GM18507 (cell line): ENCODE results near the gene EEIG1.

Source experiments
- DNase-seq: peaks from one replicate; pipeline ENCODE4 v3.0.0; 2011; ENCODE audit warnings: low read depth; ENCODE audit not compliant: insufficient read length; ENCODE audit errors: extremely low spot score
- FAIRE-seq: peaks from 2 replicates; lab custom pipeline; 2011; peaks lifted over from hg19 to GRCh38; lab: Jason Lieb, UNC

The EEIG1 gene

DNA sequence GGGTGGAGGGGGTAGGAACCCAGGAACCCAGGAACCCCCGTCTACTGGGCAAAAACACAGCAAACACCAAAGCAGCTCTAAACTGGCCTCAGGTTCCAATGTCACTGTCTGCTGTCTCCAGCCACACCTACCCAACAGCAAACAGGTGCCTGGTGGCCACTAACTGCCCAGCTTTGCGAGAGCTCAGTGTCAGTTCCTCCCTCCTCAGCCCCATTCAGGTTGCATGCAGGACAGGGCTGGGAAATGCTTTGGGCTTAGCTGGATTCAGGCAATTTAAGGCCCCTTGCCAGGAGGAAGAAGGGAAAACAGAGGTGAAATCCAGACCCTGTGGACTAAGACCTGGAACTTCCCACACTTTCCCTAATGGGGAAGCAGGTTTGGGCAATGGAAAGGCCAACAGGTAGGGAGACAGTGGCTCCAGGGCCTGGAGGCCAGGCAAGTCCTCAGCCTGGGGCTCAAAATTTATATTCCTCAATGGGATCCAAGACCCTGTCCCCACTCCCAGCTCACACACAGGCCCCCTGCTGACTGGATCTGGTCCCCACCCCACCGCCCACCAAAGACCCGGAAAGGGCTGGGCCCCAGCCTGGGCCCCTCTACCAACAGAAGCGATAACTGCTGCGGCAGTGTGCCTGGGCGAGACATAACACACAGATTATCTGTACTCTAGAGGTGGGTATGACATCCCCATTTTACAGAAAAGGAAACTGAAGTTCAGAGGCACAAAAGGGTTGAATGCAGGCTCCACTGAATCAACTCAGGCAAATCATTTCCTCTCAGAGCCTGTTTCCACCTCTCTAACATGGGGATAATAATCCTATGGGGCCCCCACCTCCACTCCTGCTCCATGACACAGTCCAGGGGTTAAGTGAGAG is 3.5 kb downstream of the EEIG1 start:
- DNase-seq (no peak), FAIRE-seq (peak; percentile 56)

- FAIRE-seq = no peak
- DNase-seq = no peak
Measured at GRCh38 chr9:127976498-127976897, 4.3 kb downstream of the EEIG1 start.

DNA sequence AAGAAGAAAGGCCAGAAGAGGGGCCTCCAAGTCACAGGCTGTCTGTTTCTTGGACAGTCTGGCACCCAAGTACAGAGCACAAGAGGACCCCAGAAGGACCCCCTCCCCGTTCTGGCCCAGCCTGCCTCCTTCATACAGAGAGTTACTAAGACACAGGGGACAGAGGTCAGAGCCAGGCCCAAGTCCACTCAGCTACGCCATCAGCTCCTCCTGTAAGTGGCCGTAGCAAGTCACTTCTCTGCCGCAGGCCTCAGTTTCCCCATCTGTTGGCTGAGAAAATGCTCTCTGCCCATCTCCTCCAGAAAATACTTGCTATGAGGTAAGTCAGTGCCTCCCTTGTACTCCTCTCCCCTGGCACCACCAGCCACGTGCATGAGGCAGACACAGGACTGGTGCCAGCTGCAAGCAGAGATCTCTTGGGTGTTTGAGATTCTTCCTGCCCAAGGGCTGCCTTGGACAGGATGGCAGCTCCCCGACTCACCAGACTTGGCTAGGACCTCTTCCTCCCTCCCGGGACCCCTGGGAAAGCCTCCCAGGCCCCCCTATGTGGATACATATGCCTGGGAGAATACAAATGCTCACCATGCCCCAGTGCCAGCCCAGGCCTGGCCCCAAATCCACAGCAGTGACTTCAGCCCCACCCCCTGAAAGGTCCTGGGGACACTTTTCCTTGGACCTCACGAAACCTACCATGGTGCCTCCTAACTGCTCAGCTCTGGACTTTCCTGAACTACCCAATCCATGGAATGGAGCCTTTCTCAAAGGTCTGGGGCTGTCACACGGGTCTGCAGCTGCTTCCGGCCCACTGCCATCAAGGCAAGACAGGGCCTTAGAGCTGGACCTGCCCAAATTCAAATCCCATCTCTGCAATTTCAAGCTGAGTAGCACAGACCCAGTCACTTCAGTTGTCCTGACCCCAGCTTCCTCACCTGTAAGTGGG is 5.1 kb downstream of the EEIG1 start:
- no peak for DNase-seq
- no peak for FAIRE-seq

DNA sequence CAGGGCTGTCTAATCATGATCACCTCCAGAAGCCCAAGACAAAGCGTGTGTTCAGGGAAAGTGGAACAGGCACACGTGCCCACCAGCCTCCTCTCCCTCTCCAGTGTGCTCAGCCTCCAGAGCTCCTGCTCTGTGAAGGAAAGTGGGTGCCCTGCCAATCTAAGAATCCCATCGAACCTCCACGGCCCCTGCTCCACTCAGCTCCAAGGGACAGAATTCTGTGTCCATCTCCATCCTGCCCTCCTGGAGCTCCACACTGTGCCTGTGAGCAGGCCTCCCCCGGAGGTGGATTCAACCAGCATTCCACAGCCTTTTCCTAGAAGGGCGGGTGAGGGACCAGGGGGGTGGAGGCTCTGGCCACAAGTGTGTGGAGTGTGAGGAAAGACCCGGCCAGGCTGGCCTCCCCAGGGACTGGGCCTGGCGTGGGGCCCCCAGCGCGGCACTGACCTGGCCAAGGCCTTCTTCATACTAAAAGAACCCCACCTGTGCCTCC is 6.0 kb downstream of the EEIG1 start:
- FAIRE-seq = no peak
- DNase-seq = no peak

- FAIRE-seq (no peak), DNase-seq (no peak)
Measured at GRCh38 chr9:127974001-127974768, 6.6 kb downstream of the EEIG1 start.

DNA sequence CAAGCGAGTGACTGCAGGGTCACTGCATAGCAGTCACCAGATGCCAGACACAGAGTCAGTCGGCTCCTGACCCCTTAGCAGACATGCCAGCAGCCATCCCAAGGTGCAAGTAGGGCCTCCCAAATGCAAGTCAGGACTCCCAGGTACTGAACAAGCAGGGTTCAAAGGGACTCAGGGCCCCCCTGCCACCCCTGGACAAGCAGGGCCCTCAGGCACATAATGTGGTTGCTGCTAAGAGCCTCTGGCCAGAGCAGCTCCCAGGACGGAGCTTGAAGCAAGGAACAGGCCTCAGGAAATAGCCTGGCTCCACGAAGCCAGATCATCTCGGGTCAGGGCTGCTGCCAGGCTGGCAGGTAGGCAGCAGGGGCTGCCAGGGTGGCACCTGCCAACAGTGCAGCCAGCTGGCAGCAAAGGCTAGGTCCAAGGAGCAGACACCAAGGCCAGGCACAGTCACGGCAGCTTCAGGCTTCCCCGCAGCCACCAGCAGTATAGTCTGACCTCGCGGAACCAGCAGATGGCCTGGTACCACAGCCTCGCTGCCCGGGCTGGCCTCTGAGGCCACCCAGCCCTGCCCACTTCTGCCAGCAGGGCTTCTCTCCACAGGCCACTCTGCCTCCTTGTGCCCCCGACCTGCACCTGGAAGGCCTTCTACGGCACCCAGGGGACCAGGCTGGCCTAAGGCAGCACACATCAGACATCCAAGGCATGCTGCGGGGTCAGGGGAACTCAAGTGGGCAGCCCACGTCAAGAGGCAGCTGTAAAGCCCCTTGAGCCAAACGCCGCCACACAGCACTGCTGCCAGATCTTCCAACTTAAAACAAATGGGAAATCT is 7.4 kb downstream of the EEIG1 start:
- DNase-seq = no peak
- no peak for FAIRE-seq

DNA sequence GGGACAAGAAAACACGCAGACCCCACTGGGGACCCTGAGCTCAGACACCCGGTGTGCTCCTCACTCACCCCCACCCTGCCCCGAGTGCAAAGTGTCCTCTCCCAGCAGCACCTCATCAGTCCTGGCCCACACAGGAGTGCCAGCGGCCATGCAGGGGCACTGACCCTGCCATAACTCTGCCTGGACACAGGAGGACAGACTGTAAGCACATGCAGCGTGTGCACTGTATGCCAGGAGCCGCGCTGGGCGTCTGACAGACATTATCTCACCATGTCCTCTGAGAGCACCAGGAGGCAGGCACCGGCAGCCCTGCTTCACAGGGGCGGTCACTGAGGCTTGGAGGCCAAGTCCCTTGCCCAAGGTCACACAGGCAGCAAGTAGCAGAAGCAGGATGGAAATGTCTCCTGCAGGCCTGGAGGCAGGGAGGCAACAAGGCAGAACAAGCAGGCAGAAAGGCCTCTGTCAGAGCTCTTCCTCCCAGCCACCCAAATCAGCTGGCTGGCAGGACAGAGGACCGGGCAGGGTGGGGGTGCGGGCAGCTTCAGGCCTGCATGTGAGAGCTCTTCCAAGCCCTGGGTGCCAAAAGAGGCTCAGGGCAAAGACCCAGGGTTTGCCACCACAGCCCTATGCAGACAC is 8.4 kb downstream of the EEIG1 start:
- FAIRE-seq = no peak
- DNase-seq = no peak

GRCh38 chr9:127971357-127972235 is 9.2 kb downstream of the EEIG1 start:
- DNase-seq = no peak
- FAIRE-seq = no peak

DNA sequence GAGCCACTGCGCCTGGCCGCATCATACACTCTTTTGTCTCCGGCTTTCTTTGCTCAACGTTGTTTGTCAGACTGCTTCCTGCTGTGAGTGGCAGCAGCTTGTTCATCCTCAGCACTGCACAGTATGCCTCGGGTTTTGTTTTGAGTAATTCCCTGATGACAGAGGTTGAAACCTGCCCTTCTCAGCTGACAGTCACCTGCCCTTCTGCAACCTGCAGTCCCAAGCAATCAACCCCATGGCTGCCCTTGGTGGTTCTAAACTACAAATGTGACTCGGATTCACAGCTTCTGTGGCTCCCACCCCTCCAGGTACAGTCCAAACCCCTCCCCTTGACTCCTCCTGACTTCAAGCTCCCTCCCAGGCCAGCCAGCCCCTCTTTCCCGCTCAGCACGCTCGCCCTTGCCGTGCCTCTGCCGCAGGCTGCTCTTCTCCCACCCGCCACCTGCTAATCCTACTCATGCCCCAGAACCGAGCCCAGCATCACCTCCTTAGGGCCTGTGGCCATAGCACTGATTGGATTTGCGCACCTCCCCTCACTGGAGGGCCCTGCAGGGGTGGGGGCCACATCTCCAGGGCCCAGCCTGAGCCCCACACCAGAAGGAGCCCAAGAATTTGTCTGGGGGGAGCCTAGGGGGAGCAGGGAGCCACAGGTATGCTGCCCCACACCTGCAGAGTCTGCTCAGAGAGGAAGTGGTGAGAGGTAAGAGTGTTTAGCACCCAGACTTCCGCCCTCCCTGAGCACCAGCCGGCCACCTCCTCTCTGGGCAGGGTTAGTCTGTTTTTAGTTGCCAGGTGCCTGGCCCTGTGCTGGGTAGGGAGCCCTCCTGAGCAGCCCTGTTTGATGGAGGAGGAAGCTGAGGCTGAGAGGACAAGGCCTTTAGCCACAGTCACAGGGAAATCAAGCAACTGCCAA is 10.1 kb downstream of the EEIG1 start:
- FAIRE-seq = peak; percentile 99
- peak; percentile 82 for DNase-seq

GRCh38 chr9:127968700-127969383 is 11.9 kb downstream of the EEIG1 start:
- no peak for FAIRE-seq

GRCh38 chr9:127968042-127968441 is 12.7 kb downstream of the EEIG1 start:
- no peak for DNase-seq
- no peak for FAIRE-seq

More at GRCh38 chr9:127968700-127969383, 11.9 kb downstream of the EEIG1 start:
- DNase-seq = no peak

DNA sequence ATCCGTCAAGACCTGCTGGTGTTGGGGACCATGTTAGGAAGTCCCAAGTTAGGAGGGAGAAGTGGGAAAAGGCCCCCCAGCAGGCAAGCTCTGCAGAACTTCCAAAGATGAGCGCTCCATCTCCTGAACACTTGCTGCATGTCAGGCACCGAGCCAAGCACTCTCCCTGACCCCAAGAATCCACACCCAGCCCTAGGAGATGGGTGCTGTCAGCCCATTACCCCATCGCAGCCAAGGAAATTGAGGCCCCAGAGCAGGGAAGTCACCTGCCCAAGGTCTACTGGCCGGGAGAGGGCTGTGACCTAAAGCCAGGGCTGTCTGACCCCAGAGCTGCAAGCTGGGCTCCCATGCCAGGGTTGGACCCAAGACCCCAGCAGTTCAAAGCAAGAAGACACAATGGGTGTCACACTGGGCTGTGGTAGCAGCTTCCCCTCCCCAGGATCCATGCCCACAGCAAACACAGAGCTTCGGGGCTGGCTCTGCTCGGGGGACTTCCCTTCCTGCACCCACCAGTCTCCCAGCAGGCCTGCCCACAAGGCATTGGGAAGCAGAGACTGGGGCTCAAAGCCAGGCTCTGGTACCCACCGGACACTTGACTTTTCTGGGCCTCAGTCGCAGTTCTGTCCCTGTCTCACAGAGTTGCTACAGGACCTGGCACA is 13.5 kb downstream of the EEIG1 start:
- DNase-seq (no peak), FAIRE-seq (no peak)

- no peak for FAIRE-seq
- DNase-seq = no peak
Measured at GRCh38 chr9:127966416-127967150, 14.2 kb downstream of the EEIG1 start.

DNA sequence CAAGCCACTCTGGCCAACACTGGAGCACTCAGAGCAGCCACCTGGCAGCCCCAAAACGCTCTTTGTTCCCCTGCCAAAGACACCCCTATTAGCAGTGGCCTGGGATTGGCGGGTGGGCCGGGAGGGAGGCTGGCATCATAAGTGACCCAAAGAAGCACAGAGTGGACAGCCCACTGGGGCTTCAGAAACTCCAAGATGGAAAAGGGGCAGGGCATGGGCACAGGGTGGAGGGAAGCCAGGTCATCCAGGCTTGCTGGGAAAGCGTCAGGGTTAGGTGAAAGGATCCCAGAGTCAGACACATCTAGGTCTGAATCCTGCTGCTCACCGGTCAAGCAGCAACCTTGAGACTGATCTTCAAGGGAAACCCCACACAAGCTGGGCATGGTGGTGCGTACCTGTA is 14.8 kb downstream of the EEIG1 start:
- FAIRE-seq (no peak), DNase-seq (no peak)
